Measurements from ENCODE around the gene ZNF107. TPM values are rescaled to one million over a fixed set of nuclear protein-coding genes. Genes with fewer than 3 reads are reported as not detected.
"Not testable (repeated sequence)": the region's sequence is repeated elsewhere in the genome, so short reads cannot be mapped to it uniquely, and the experiment has no call there.

ZNF107 gene
- total RNA-seq, 2 donors from 2014 or later, result 9.0 to 9.7 TPM

DNA sequence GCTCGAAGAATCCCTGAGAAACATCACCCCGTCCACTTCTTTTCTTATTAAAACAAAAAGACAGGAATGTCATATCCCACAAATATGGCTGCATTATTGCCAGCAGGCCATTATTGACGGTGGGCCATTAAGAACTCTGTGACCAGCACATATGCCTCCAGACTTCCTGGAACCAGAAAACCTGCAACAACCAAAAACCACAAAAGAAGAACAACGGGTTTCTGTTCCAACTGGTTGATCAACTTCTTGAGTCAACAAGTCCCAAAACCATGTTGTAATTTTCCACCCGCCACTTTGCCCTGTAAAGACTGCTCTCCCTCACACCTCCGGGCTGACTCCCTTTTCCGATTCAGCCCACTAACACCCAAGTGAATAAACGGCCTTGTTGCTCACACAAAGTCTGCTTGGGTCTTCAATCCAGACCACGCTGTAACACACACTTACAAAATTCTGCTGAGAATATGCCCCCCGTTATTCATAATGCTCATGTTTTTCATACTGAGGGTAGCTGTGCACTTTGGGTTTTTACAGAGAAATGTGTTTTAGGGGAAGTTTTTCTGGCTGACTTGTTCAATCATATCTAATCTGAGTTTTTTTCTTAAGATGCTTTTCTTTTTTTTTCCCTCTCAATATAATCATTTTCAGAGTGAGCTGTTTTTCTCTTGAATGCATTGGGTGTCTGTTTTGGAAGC is 20.7 kb downstream of the ZNF107 start:
- Histone ChIP-seq H3K4me3 (no peak overlapping the region), H3K4me1 (replicated peaks) (no peaks in the 10 kb centered on the region), H3K27ac (peak overlapping the region; percentile 44 to 64), H3K27me3 (replicated peaks; ENCODE audit: insufficient read depth) (no peaks in the 10 kb centered on the region), H3K9me3 (no peaks in the 10 kb centered on the region), H3K36me3 (peaks cover 0 to 7% of the 10 kb centered on the region in 2 donors)
- DNase-seq (ENCODE audit: low spot score), result peak; percentile 85
- WGBS, result 53% methylated on average over 10 of the region's 10 CpGs
- intact Hi-C loops (cut with DNase I), result no loop called here
- TF ChIP-seq POLR2AphosphoS5 (IDR thresholded peaks at IDR 0.05), result peak; percentile 86
- TF ChIP-seq, protein P1, sequence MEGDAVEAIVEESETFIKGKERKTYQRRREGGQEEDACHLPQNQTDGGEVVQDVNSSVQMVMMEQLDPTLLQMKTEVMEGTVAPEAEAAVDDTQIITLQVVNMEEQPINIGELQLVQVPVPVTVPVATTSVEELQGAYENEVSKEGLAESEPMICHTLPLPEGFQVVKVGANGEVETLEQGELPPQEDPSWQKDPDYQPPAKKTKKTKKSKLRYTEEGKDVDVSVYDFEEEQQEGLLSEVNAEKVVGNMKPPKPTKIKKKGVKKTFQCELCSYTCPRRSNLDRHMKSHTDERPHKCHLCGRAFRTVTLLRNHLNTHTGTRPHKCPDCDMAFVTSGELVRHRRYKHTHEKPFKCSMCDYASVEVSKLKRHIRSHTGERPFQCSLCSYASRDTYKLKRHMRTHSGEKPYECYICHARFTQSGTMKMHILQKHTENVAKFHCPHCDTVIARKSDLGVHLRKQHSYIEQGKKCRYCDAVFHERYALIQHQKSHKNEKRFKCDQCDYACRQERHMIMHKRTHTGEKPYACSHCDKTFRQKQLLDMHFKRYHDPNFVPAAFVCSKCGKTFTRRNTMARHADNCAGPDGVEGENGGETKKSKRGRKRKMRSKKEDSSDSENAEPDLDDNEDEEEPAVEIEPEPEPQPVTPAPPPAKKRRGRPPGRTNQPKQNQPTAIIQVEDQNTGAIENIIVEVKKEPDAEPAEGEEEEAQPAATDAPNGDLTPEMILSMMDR (IDR thresholded peaks at IDR 0.05), result no peak

GRCh38 chr7:64687249-64687648 is 21.3 kb downstream of the ZNF107 start:
- intact Hi-C loops (cut with DNase I), result no loop called here
- TF ChIP-seq, protein P1 (IDR thresholded peaks at IDR 0.05), result no peak
- TF ChIP-seq POLR2A (IDR thresholded peaks at IDR 0.05), result no peak
- no peak for TF ChIP-seq POLR2AphosphoS5 (IDR thresholded peaks at IDR 0.05)
- peak overlapping the region in 1 of 2 donors; percentile 64 for H3K27ac ChIP-seq
- peaks cover 0 to 7% of the 10 kb centered on the region in 2 donors for H3K36me3 ChIP-seq
- H3K4me3 ChIP-seq, result no peak overlapping the region
- H3K9me3 ChIP-seq, result no peaks in the 10 kb centered on the region
- no peaks in the 10 kb centered on the region for H3K27me3 ChIP-seq (replicated peaks; ENCODE audit: insufficient read depth)
- DNase-seq (ENCODE audit: low spot score), result no peak
- WGBS, result 88% methylated on average over 1 of the region's 1 CpG
- H3K4me1 ChIP-seq (replicated peaks), result no peaks in the 10 kb centered on the region

- Histone ChIP-seq H3K9me3 (no peaks in the 10 kb centered on the region), H3K4me3 (no peak overlapping the region), H3K27ac (no peak overlapping the region), H3K4me1 (replicated peaks) (no peaks in the 10 kb centered on the region), H3K27me3 (replicated peaks; ENCODE audit: insufficient read depth) (no peaks in the 10 kb centered on the region), H3K36me3 (peaks cover 0 to 7% of the 10 kb centered on the region in 2 donors)
- intact Hi-C loops (cut with DNase I), result no loop called here
- 96% methylated on average over 2 of the region's 2 CpGs for WGBS
- no peak for DNase-seq (ENCODE audit: low spot score)
- TF ChIP-seq POLR2AphosphoS5 (IDR thresholded peaks at IDR 0.05) (no peak), POLR2A (IDR thresholded peaks at IDR 0.05) (no peak)
- TF ChIP-seq, protein P1 (IDR thresholded peaks at IDR 0.05), result no peak
Measured at GRCh38 chr7:64688988-64689387, 23.1 kb downstream of the ZNF107 start.

GRCh38 chr7:64691831-64692230 is 25.9 kb downstream of the ZNF107 start:
- Histone ChIP-seq H3K27ac (no peak overlapping the region), H3K4me1 (replicated peaks) (no peaks in the 10 kb centered on the region), H3K4me3 (no peak overlapping the region), H3K36me3 (no peaks in the 10 kb centered on the region), H3K9me3 (no peaks in the 10 kb centered on the region), H3K27me3 (replicated peaks; ENCODE audit: insufficient read depth) (no peaks in the 10 kb centered on the region)
- intact Hi-C loops (cut with DNase I), result no loop called here
- DNase-seq (ENCODE audit: low spot score), result no peak
- TF ChIP-seq POLR2A (IDR thresholded peaks at IDR 0.05), result no peak
- no peak for TF ChIP-seq POLR2AphosphoS5 (IDR thresholded peaks at IDR 0.05)
- TF ChIP-seq, protein P1 (IDR thresholded peaks at IDR 0.05), result no peak

DNA sequence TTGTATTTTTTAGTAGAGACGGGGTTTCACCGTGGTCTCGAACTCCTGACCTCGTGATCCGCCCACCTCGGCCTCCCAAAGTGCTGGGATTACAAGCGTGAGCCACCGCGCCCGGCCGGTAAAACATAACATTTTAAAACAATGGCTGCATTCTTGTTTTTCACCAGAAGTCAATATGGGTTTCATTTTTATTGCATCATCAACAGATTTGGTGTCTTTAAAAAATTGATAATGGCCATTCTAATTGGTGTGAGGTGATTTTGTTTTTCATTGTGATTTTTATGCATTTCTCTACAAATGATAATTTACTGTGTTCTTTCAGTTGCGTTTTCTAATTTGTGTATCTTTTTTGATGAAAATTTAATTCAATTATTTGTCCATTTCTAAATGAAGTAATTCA is 31.9 kb downstream of the ZNF107 start:
- intact Hi-C loops (cut with DNase I); H3K9me3 ChIP-seq; H3K4me3 ChIP-seq; H3K36me3 ChIP-seq; DNase-seq (ENCODE audit: low spot score); H3K27ac ChIP-seq; H3K4me1 ChIP-seq (replicated peaks); H3K27me3 ChIP-seq (replicated peaks; ENCODE audit: insufficient read depth): not testable (repeated sequence)
- 96% methylated on average over 12 of the region's 12 CpGs for WGBS
